ENCODE measurements around the gene CYP46A1.
A peak's percentile ranks its signal among the peaks of the same experiment; 100 is the strongest.

DNA sequence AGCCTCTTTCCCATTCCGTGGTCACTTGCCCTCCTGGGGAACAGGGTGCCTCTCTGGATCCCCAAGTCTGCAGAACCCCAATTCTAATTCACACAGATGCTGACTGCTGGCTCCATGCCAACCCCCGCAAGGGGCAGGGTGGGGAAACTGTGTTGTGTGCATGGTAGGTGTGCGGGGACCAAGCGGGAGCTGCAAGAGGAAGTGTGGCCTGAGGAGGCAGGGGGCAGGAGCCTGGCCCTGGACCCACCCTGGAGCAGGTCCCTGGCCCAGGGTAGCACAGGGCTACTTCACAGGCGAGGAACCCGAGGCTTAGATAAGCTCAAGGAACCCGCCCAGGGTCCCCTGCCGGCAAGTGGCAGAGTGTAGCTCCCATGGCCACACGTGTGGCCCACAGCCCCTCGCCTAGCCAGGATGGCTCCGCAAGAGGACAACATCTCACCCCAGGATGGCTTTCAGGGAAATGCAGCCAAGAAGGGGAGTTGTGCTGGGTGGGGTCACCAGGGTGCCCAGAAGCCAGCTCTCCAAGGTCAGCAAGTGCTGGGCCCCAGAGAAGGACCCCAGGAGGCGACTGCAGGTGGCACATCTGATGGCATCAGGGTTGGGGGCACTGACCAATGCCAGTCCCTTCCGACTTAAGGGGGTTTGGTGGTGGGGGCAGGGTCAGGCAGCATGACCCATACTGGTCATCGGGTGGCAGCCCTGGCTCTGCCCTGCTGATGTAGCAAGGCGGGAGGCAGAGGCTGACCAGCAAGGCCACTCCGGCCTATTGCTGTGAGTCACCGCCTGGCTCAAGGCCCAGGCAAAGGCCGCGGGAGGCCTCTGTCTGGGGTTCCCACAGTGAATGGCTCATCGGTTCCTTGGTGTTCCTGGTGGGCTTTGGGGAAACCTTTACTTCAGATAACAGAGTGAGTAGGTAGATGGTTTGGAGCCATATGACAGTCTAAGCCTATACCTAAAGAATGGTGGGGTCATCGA lies 71.8 kb downstream of the CYP46A1 start:
- TF ChIP-seq EP300 (IDR thresholded peaks at IDR 0.05; ENCODE audit: borderline replicate concordance) = peak; percentile 38; the same call in 1 of the 2 replicates
- peak; percentile 77 for TF ChIP-seq ZBTB7A (IDR thresholded peaks at IDR 0.05; ENCODE audit: low read depth)
- TF ChIP-seq, protein P1, sequence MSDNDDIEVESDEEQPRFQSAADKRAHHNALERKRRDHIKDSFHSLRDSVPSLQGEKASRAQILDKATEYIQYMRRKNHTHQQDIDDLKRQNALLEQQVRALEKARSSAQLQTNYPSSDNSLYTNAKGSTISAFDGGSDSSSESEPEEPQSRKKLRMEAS (IDR thresholded peaks at IDR 0.05) = peak; percentile 38; the same call in 1 of the 2 replicates
- TF ChIP-seq CEBPB (IDR thresholded peaks at IDR 0.05) = no peak
- TF ChIP-seq NFIC (IDR thresholded peaks at IDR 0.05) = peak; percentile 94
- TF ChIP-seq, protein P2, sequence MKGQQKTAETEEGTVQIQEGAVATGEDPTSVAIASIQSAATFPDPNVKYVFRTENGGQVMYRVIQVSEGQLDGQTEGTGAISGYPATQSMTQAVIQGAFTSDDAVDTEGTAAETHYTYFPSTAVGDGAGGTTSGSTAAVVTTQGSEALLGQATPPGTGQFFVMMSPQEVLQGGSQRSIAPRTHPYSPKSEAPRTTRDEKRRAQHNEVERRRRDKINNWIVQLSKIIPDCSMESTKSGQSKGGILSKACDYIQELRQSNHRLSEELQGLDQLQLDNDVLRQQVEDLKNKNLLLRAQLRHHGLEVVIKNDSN (IDR thresholded peaks at IDR 0.05) = no peak
- TF ChIP-seq TAF1 (IDR thresholded peaks at IDR 0.05; ENCODE audit: low read depth) = no peak
- TF ChIP-seq, protein P3, sequence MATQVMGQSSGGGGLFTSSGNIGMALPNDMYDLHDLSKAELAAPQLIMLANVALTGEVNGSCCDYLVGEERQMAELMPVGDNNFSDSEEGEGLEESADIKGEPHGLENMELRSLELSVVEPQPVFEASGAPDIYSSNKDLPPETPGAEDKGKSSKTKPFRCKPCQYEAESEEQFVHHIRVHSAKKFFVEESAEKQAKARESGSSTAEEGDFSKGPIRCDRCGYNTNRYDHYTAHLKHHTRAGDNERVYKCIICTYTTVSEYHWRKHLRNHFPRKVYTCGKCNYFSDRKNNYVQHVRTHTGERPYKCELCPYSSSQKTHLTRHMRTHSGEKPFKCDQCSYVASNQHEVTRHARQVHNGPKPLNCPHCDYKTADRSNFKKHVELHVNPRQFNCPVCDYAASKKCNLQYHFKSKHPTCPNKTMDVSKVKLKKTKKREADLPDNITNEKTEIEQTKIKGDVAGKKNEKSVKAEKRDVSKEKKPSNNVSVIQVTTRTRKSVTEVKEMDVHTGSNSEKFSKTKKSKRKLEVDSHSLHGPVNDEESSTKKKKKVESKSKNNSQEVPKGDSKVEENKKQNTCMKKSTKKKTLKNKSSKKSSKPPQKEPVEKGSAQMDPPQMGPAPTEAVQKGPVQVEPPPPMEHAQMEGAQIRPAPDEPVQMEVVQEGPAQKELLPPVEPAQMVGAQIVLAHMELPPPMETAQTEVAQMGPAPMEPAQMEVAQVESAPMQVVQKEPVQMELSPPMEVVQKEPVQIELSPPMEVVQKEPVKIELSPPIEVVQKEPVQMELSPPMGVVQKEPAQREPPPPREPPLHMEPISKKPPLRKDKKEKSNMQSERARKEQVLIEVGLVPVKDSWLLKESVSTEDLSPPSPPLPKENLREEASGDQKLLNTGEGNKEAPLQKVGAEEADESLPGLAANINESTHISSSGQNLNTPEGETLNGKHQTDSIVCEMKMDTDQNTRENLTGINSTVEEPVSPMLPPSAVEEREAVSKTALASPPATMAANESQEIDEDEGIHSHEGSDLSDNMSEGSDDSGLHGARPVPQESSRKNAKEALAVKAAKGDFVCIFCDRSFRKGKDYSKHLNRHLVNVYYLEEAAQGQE (IDR thresholded peaks at IDR 0.05; ENCODE audit: low read depth) = no peak
- TF ChIP-seq CREB1 (IDR thresholded peaks at IDR 0.05; ENCODE audit: low read depth) = no peak
- TF ChIP-seq FOXM1 (IDR thresholded peaks at IDR 0.05; ENCODE audit: borderline replicate concordance, low read depth) = no peak
